ENCODE measurements around the gene WDTC1.

The WDTC1 gene

DNA sequence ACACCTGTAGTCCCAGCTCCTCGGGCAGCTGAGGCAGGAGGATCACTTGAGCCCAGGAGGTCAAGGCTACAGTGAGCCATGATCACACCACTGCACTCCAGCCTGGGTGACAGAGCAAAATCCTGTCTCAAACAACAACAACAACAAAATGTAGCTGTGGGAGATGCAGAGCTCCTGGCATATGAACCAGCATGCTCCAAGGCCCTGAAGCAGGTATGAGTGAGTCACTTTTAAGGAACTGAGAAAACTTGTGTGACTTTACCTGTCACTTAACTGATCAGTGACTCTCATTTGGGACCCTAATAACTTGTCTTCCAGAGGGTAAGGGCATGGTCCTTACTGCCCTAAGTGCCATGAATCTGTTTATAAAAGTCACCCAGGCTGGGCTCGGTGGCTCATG, 68.2 kb downstream of the WDTC1 start:
- no peak for FAIRE-seq

DNA sequence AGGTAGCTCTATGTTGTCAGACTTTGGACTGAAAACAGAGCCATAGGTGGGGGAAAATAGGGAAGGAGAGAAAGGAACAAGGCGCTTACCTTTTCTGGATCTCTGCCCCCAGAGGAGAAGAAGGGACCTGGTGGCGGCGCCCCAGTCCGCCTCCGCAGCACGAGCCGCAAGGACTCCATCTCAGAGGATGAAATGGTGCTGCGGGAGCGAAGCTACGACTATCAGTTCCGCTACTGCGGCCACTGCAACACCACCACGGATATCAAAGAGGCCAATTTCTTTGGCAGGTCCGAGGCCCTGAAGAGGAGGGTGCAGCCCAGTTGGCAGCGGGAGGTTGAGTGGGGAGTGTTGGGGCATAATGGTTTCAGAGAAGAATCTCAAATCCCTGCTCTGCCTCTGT, 69.1 kb downstream of the WDTC1 start:
- FAIRE-seq = no peak

DNA sequence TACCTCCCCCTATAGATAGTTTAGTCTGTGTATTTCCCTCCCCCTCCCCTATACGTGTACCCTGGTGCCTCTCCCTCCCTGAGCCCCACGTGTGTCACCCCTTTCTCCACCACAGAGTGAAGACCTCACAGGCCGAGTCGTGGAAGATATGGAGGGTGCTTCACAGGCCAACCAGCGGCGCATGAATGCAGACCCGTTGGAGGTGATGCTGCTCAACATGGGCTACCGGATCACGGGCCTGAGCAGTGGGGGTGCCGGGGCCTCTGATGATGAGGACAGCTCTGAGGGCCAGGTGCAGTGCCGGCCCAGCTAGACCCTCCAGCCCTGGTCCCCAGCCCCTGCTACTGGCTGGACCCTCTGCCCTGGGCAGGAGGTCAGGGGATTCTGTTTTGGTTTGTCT, 71.6 kb downstream of the WDTC1 start:
- no peak for FAIRE-seq

DNA sequence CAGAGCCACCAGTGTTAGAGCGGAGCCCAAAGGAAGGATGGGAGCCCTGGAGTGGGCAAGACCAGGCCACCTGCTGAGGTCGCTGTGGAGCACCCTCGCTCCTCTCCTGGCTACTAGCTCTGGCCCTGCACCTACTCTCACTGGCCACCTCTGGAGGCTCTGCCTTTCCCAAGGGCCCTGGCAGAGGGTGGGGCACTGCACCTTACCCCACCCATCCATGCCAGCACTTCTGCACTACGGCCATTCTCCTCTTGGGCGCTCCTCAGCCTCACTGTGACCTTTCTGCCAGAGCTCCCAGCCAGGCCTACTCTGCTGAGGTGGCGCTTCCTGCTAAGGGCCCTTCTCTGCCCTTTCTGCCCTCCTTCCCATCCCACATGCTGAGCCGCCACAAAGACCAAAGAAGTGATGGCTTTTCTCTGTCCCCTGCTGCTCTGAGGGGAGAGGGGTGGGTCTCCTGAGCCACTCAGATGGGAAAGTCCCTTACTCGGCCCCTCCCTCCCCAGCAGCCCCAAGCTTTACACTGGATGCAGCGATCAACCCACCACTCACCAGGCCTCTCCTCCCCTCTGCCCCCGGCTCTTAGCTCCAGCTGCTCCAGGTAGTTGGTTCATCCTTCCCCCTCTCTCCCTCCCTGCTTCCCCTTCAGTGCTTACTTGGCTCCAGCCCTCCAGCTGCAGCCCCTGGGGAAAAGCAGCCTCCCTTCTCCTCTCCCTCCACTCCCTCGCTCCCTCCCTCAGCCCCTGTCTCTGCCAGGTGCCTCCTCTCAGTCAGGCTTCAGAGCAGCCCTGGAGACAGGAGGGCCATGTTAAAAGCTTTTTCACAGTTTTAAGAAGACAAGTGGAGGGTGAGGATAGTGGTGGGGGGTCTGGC, 72.7 kb downstream of the WDTC1 start:
- no peak for FAIRE-seq

DNA sequence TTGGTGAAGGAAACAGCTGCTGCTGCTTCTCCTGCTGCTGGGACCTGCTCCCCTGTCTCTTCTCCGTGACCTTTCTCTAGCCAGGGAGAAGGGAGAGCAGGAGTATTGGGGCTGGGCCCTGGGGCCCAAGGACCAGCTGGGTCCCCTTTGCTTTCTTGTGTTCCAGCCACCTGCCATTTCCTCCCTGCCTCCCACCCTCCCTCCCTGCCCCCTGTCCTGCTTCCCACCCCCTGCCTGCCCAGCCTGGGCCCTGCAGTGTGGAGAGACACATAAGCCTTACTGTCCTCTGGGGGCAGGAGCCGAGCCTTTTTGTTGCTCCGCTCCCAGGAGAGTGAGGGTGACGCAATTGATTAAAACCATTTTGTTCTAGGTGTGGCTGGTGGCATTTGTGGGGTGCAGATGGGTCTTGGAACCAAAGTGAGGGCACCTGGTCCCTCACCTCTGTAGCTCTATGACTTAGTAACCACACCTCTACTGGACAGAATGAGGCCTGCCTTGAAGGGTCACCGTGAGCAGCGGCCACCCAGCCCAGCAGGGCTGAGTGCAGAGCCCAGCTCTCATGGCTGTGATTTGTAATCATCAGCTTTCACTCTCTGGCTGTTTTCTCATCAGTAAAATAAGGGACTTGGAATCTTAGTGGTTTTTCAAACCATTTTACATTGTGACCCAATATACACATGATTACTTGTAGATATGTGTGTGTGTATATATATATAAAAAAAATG, 73.6 kb downstream of the WDTC1 start:
- FAIRE-seq = no peak

DNA sequence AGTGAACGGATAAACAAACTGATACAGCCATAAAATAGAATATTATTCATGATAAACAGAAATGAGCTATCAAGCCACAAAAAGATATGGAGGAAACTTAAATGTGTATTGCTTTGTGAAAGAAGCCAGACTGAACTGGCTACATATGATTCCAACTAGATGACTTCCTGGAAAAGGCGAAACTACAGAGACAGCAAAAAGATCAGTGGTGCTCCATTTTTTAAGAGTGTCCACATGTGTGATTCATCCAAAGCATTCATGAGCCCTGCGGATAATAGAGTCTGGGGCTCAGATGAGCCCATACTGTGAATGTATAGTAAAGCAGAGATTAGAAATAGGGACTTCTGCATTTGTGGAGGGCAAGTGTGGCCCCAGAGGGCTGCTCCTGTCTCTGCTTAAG, 79.7 kb downstream of the WDTC1 start:
- no peak for FAIRE-seq

DNA sequence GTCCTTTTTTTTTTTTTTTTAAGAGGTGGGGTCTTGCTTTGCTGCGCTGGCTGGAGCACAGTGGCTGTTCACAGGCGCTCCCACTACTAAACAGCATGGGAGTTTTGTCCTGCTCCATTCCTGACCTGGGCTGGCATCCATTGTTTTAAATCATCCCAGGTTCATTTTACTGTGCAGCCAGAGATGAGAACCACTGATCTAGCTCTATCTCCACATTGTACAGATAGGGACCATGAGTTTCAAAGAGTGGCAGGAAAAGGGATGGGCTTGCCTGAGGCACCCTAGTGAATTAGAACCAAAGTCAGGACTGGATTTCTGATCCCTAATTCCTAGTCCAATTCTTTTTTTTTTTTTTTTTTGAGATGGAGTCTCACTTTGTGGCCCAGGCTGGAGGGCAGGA, 80.3 kb downstream of the WDTC1 start:
- no peak for FAIRE-seq

DNA sequence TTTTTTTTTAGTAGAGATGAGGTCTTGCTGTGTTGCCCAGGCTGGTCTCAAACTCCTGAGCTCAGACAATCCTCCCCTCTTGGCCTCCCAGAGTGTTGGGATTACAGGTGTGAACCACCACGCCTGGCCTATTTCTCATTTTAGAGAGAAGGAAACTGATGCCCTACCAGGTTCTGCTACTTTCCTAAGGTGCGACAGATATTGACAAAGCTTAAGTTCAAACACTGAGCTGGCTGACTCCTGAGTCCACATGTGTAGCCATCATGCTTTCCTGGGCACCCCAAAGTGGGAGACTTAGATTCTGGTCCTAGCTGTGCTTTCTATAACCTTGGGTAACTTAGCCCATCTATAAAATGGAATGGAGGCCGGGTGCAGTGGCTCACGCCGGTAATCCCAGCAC, 82.4 kb downstream of the WDTC1 start:
- FAIRE-seq = no peak

DNA sequence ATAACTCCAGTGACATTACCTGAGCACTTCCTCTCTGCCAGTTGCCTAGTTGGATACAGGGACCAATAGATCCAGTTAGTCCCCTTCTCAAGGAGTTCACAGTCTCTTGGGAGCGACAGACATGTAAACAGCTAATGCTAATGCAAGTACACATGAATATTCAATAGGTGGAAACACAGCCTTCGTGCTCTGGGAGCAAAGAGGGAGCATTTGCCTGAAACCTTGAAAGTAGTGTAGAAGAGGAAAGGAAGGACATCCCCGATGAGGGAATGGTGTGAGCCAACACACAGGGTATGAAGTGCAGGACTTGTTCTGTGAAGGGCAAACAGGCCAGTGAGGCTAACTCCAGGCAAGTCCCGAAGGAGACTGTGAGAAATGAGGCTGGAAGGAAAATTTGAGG, 83.7 kb downstream of the WDTC1 start:
- no peak for FAIRE-seq

DNA sequence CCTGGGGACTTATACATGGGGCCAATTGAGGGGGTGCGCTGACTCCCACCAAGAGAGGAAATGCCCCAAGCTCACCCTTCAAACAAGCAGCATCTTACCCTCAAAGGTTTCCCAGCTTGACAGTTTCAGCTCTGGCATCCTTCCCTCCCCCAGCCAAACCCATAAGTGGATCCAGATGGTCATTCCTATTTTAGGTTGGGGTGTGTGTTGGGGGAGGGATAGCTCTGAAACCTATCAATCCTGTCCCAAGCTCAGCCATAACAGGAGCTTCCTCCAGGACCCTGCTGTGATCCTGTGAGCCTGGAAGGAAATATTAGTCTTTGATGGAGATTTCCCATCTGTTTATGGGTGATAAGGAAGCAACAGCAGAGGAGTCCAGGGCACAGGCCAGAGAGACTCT, 84.2 kb downstream of the WDTC1 start:
- no peak for FAIRE-seq

DNA sequence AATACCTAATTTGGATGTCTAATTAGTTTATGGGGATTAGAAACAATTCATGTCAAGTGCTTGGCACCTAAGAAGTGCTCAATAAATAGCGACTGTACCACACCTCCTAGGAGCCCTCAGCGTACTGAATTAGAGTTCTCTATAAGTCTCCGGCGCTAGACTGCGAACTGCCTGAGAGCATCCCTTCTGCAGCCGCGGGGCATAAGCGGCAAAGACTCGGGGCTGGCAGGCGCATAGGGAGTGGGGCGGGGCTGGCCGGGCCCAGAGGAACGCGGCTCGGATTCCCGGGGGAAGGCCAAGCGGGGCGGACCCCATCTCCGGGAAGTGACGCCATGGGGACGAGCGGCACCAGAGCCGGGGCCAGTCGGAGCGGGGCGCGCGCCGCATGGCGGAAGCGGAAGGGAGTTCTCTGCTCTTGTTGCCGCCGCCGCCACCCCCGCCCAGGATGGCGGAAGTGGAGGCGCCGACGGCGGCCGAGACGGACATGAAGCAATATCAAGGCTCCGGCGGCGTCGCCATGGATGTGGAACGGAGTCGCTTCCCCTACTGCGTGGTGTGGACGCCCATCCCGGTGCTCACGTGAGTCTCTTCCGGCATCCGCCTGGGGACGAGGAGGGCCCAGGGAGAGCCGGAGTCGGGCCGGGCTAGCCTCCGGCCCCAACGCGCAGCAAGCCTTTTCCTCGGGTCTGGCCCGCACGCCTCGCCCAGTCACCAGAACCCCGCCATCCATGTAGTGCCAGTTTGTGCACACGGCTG, 87.6 kb downstream of the WDTC1 start, which contains the start of gene TMEM222:
Gene TMEM222, plus strand, starts transcription at position 351 of the 756 bp plus-strand sequence. Its CDS starts 35 bp downstream, at position 386.
- FAIRE-seq = peak; percentile 4

DNA sequence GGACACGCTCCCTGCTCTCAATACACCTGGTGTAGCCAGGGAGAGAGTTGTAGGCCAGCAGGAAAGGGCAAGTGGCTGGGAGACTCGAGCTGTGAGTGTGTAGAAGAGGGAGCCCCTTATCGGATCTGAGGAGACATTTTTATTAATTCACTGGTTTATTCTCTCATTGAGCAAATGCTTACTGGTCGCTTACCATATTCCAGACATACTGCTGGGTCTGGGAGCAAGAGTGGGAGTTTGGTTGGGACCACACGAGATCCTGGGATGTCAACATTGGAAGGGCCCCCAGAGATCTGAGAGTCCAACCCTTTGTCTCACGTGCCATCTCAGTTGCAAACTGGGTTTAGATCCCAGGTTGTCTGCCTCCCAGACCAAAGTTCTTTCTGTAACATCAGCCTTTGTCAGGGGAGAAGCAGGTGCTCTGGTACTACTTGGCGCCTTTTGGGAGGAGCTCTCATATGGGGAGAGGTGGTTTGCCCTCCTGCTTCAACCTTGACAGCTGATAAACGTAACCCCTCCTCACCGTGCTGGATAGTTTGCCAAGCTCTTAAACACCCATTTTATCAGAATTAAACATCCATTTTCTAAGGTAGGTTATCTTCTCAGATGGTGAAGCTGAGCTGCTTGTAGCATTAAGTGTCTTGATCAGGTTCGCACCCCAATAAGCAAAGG, 88.3 kb downstream of the WDTC1 start:
- FAIRE-seq = no peak

DNA sequence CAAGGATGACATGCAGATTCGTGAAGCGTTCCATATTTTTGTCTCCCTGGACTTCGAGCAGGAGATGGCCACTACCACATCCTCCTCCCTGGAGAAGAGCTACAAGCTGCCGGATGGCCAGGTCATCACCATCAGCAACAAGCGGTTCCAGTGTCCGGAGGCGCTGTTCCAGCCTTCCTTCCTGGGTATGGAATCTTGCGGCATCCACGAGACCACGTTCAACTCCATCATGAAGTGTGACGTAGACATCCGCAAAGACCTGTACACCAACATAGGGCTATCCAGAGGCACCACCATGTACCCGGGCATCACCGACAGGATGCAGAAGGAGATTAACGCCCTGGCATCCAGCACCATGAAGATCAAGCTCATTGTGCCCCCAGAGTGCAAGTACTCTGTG, 90.9 kb downstream of the WDTC1 start:
- no peak for FAIRE-seq

DNA sequence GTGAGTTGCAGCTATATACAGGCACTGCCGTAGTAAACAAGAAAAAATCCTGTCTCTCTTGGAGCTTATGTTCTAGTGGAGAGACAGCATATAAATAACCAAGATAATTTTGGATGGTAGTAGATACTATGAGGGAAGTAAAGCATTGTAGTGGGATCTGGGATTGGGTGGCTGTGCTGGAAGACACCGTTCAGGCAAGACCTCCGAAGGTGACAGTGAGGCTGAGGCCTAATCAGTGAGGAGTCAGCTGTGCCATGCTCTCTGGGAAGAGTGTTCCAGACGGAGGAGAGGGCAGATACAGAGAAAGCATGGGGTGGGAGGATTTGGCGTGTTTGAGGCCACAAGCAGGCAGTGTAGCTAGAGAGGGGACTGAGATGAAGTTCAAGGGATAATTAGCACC, 93.5 kb downstream of the WDTC1 start:
- no peak for FAIRE-seq

DNA sequence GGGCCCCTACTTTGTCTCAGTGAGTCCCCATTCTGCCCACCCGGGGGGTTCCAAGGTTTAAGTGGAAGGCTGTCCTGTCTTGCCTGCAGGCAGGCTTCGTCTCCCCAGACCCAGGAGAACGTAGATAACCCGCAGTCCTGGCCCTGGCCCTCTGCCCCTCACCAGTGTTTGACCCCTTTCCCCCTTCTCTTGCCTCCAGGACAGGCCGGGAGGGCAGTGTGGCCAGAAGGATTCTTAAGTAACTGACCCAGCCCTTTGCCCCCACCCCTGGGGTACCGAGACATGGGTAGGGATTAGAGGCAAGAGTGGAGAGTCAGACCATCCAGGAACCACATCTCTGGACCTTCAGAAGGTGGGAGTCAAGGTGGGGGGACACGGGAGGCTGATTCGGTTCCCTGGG, 96.4 kb downstream of the WDTC1 start:
- FAIRE-seq = no peak

DNA sequence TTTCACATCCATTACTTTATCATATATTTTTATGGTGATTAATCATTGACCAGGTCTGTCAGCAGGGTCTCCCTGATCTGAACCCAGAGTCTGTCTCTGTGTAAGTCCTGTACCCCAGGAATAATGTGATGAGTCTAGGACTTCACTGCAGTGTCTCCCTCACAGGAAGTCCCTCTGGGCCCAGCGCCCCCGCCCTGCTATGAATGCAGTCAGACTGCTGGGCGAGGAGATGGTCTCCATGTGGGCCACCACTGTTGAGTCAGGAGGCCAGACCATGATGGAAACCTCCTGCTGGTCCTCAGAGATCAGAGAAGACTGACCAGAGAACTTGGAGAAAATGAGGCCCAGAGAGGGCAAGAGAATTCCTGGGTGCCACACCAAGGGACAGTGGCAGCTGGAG, 97.0 kb downstream of the WDTC1 start:
- no peak for FAIRE-seq

DNA sequence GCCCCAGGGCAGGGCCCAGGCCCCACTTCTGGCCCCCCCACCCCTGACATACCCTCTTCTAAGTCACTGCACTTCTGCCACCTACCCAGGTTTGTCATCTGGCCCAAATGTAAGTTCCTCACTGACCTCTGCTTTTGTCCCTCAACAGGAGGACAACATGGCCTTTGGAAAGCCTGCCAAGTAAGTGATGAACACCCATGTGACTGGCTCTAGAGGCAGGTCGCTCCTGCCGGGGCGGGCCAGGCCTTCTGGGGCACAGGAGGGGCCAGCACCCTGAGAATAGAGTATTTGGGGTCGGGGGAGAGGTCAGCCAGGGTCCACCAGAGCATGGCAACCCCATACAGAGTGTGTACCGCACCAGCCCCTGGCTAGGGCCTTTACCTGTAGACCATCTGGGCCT, 97.5 kb downstream of the WDTC1 start:
- FAIRE-seq = no peak

DNA sequence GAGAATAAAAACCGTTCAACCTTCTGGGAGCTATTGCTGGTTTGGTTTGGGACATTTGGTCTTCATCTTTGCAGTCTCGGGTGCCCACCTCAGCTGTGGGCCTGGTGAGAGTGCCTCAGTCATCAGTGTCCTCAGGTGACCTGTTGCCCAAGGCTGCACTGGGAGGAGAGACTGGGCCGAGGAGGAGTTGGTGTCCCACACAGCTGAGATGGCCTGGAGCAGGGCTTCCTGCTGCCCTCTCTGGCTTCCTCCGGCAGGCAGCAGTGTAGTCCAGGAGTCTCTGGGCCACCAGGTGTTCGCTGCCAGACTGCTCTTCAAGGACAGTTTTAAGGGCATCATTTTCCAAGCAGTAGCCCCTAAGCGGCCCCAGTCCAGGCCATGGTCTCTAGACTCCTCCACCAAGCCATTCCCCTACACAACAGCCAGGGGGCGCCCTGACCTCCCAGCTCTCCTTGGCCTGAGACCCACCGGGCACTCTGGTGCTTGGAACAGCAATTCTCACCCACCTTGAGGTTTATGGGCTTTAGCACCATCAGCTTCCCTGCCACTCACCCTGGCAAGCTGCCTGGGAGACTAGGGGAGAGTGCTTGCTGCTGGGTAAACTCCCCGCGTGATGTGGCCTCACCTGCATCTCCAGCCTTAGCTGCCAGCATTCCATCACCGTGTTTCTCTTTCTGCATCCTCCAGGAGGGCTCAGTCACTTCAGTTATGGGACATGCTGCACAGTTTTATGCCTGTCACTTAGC, 98.3 kb downstream of the WDTC1 start:
- FAIRE-seq = no peak

DNA sequence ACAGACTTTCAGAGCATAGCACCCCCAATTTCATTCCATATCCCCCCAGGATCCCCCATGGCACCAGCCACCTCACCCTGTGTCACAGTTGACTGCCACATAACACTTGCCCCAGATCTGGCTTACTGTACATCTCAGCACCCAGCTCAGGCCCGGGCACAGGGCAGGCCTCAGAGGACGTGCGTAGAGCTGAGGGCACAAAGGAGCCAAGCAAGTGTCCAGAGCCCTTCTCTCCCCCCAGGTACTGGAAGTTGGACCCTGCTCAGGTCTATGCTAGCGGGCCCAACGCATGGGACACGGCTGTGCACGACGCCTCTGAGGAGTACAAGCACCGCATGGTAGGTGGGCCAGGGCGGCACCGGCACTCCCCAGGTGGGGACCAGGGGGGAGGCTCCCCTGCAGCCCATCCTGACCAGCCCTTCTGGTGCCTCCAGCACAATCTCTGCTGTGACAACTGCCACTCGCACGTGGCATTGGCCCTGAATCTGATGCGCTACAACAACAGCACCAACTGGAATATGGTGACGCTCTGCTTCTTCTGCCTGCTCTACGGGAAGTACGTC, 99.4 kb downstream of the WDTC1 start:
- no peak for FAIRE-seq

DNA sequence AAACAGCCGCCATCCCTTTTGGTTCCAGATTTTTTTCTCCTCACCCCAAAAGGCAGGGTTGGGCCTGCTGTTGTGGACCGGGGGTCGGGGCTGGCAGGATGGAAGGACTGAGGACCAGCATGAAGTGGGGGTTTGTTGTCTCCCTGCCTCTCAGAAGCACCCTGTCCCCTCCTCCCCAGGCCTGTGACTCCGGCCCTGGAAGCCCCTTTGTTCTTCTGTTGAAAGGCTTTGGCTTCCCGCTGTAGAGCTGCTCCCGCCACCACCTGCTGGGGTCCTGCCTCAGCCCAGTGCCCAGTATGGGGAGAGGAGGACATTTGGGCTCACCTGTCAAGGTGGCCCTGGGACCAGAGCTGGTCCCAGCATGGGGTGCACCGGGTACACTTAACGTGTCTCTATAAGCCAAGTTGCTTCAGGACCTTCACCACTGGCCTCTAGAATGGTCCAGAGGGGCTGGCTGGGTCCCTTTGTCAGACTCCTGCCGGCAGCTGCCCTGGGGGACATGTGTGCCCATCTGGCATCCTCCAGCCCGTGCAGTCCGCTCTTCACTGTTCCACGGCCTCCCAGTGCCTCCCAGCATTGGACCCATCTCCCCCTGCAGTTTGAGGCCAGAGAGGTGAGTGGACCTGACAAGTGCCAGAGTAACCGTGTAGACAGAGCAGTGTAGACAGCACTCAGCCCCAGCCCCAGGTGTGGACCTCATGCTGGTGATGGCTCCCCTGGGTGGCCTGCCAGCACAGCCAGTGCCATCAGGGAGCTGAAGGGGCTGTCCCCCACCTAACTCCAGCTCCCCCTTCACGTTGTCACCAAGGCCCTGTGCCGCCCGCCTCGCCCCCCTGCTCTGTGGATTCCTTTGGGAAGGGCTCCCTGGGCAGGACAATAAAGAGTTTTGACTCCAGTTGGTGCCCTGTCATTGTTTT, 101.3 kb downstream of the WDTC1 start:
- no peak for FAIRE-seq

DNA sequence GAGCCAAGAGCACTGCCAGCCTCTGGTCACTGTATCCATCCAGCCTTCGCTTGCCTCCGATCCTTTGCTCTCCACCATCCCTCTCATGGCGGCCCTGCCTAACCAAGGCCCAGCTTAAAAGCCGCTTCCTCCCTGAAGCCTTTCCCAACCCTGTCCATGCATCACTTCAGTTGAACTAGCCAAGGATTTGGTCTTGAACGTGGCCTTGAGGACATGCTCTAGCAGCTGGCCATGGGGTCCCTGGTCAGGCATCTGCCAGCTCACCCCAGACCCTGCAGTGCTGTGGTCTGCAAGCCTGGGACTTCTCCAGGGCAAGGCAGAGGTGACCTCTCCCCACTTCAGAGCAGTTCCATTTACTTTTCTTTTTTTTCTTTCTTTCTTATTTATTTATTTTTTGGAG, 102.3 kb downstream of the WDTC1 start:
- FAIRE-seq = no peak

Data from endometrium (tissue), 2 donors.